HG02642 (cell line): ENCODE measurements around the gene MORN1.

ENCODE experiments used
- ATAC-seq: cut with Tn5 transposase; IDR thresholded peaks from one replicate; pipeline ENCODE4 v1.9.1; 2021; ENCODE audit warnings: mild to moderate bottlenecking; ENCODE audit not compliant: unreplicated experiment, poor library complexity

MORN1 gene

DNA sequence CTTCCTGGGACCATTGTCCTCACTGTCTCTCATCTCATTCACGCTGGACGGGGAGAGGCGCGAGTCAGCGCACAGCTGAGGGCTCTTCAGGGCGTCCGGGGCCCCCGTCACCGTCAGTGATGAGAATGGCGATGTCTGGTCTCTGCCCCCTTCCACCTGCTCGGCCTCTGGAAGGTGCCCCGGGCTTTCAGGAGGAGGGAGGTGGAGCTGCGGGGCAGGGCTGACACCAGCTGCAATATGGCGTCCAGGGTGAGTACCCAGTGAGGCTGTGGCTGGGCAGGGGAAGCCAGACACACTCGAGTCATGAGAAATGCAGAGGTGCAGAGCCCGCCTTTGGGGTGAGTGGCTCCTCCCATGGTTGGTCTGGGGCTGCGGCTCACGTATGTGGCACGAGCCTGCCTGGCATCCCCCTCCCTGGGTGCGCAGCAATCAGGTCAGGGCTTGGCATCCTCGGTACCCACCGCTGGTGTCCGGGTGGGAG, 15.1 kb downstream of the MORN1 start:
- no peak for ATAC-seq

DNA sequence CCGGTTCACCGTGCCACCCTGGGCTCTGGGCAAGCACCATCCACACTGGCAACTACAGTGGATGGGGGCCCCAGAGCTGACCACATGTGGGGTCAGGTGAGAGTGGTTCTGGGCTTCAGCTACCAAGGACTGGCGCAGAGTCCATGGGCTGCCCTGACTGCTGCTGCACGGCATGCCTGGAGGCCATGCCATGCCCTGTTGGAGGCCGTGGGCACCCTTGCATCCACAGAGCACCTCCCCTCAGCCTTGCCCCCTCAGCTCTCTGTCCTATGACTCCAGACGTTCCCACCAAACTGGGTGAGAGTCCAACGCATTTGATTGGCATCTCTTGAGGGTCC, 15.5 kb downstream of the MORN1 start:
- ATAC-seq, result no peak

DNA sequence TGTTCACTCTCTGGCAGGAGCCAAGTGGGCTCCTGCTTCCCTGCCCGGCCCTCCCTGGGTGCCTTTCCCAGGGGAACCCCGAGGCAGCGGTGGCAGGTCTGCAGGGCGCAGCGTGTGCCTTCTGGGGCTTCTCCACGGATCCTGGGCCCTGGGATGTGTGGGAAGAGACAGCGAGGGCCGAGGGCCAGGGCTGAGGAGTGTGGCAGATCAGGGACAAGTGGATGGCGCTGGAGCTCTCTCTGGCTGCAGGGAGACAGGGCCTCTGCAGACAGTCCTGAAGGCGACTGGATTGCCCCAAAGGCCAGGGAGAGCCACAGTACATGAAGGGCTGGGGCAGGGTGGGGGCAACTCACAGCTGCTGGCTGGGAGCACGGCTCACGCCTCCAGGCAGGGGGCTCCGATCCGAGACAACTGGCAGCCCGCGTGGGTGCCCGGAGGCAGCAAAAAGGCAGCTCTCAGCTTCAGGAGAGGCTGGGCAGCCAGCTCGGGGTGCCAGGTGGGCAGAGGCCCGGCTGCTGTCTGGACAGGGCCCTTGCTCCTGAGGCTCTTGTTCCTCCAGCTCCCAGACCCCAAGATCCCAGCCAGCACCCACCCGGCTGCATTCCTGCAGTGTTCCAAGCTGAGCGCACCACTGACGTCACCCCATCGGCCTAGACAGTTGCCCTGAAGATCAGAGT, 16.0 kb downstream of the MORN1 start:
- ATAC-seq, result no peak

DNA sequence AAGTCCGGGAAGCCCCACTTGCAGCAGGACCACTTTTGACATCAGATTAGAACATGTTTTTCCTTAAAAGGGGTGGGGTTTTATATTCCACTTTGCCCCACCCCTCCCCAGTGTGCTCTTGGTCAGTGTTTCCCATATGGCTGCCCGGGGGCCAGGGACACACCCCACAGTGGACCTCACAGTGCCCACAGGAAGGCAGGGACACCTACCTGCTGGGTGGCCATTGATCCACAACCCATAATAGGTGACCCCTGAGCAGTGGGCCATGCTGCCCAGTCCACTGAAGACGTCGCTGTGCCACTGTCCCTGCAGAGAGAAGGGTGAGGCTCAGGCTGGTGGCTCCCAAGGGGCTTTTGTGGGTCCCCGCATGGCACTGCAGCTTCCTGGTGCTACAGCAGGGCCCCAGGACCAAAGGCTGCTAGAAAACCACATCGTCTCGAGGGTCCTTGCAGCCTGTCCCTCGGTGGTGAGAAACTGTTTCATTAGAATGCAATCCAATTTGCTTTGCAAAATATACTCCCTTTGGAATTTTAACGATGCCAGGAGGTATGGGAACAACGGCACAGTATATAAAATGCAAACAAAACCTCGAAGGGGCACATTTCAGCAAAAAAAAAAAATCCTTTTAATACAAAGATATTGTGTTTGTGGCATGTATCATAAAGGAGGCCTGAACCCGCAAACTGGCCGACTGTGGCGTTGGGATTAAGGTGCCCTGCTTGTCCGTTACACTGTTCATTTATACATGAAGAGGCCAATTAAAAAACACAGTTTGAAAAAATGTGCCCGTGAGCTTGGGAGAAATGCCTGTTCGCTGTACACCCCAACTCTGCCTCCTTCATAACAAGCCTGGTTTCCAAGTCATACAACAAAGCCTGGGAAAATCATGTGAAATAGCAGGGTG, 16.9 kb downstream of the MORN1 start:
- no peak for ATAC-seq

GRCh38 chr1:2373551-2374251, 17.7 kb downstream of the MORN1 start:
- ATAC-seq, result no peak

- no peak for ATAC-seq
Observed at GRCh38 chr1:2372551-2373490, 18.5 kb downstream of the MORN1 start.

DNA sequence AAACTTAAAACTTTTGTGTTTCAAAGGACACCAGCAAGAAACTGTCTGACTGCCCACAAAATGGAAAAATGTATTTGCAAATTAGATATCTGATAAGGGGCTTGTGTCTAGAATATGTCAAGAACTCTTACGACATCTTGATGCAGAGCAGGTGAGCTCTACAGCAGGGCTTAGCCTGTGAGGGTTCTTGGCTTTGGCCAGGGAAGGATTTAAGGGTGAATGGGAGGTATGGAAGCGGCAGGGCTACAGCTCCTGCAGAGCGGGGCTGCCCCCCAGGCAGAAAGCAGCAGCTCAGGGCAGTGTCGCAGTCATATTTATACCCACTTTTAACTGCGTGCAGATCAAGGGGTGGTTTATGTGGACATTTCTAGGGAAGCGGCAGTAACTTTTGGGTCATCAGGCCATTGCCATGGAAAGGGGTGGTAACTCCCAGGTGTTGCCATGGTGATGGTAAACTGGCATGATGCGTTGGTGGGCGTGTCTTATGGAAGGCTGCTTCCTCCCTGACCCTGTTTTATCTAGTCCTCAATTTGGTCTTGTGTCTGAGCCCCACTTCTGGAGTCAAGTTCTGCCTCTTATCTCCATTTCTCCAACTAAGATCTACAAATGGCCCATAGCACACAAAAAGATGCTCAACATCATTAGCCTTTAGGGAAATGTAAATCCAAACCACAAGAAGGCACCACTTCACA, 23.2 kb downstream of the MORN1 start:
- no peak for ATAC-seq

- ATAC-seq, result no peak
Observed at GRCh38 chr1:2363847-2364513, 27.4 kb downstream of the MORN1 start.

- ATAC-seq, result no peak
Observed at GRCh38 chr1:2360588-2361364, 30.6 kb downstream of the MORN1 start.

GRCh38 chr1:2358651-2359640, 32.4 kb downstream of the MORN1 start:
- no peak for ATAC-seq

GRCh38 chr1:2358072-2358471, 33.3 kb downstream of the MORN1 start:
- no peak for ATAC-seq

GRCh38 chr1:2356911-2357845, 34.2 kb downstream of the MORN1 start:
- no peak for ATAC-seq

- no peak for ATAC-seq
Observed at GRCh38 chr1:2356401-2356800, 35.0 kb downstream of the MORN1 start.

DNA sequence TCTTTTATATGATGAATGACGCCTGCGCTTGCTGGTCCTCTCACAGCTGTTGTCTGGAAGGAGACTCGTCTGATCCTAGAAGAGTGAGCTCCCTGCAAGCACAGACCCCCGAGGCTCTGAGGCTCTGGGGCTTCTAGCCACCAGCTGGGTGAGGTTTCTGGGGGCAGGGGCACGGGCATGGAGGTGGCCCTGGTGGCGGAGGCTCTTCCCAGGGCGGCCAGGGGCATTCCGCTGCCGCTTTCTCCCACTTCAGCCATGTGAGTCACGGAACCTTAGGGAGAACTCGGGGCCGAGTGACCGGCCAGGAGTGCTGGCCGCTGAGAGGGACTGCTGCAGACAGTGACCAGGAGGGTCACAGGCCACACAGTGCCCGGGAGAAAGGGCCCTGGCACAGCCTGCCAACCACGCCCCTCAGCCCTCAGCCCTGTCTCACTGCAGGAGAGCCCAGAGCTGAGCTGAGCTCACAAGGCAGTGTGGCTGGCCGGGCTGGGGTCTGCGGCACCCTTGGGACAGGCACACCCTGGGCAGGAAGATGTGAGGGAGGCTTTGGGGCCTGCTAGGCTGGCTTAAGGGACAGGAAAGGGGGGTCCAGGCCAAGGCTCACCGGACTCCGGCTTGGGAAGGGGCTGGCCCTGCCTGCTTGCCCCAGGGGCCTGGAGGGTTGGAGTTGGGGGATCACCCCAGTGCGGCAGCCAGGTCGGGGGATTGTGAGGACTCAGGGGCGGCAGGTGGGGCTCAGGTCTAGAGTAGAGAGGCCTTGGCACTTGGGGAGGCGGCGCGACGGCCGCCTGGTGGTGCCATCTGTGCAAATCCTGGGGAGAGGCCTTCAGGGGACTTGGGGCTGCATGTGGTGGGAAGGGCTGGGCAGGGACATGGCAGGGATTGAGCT, 35.7 kb downstream of the MORN1 start:
- no peak for ATAC-seq
